Activated B cell treated with CpG ODN at 0.5 μM for 24 hours (primary cell): ENCODE data around the gene MYO10. TPM values are rescaled to one million over a fixed set of nuclear protein-coding genes. Genes with fewer than 3 reads are reported as not detected.

Experiments used
- ATAC-seq: fragments of 200-7000 bp; cut with Tn5 transposase; one replicate; pipeline ENCODE4 v1.10.0; 2021; ENCODE audit warnings: low read depth, mild to moderate bottlenecking, moderate library complexity
- CTCF ChIA-PET: fragments of 350-600 bp; sonication (Branson Sonifier 250); formaldehyde crosslinking; loops from one replicate; lab custom pipeline; 2021; ENCODE audit warnings: antibody characterized with exemption; lab: Charles Lee
- POLR2A ChIA-PET: fragments of 350-600 bp; sonication (Branson Sonifier 250); formaldehyde crosslinking; loops from one replicate; lab custom pipeline; 2021; ENCODE audit warnings: antibody characterized with exemption; lab: Charles Lee
- DNase-seq: peaks from one replicate; pipeline ENCODE4 v3.0.0; 2022
- H3K27ac Mint-ChIP-seq: one replicate; pipeline ENCODE4 v1.8.0; 2020; ENCODE audit warnings: mixed read lengths
- H3K27me3 Mint-ChIP-seq: one replicate; pipeline ENCODE4 v1.8.0; 2021; ENCODE audit warnings: mixed read lengths
- H3K36me3 Mint-ChIP-seq: one replicate; pipeline ENCODE4 v1.8.0; 2021; ENCODE audit warnings: low read depth, mixed read lengths
- H3K4me1 Mint-ChIP-seq: one replicate; pipeline ENCODE4 v1.8.0; 2021; ENCODE audit warnings: mixed read lengths
- H3K4me3 Mint-ChIP-seq: one replicate; pipeline ENCODE4 v1.8.0; 2020; ENCODE audit warnings: mild to moderate bottlenecking, mixed read lengths
- H3K9me3 Mint-ChIP-seq: one replicate; pipeline ENCODE4 v1.8.0; 2020; ENCODE audit warnings: mixed read lengths
- intact Hi-C: fragments of 100-400 bp; cut with micrococcal nuclease; formaldehyde crosslinking; loops from one replicate; pipeline ENCODE4 v1.15.1; 2024
- total RNA-seq: library from RNA; stranded (reverse); gene quantifications from 2 replicates; pipeline ENCODE4 v1.2.3, GENCODE V29; 2022
- TF ChIP-seq, protein P1 (sequence below): fragments of 200-600 bp; IDR thresholded peaks from one replicate; pipeline ENCODE4 v1.8.0; 2022; ENCODE audit warnings: antibody characterized with exemption, mild to moderate bottlenecking

Gene MYO10
- total RNA-seq, 1 donor from 2014 or later: 0.13 TPM

DNA sequence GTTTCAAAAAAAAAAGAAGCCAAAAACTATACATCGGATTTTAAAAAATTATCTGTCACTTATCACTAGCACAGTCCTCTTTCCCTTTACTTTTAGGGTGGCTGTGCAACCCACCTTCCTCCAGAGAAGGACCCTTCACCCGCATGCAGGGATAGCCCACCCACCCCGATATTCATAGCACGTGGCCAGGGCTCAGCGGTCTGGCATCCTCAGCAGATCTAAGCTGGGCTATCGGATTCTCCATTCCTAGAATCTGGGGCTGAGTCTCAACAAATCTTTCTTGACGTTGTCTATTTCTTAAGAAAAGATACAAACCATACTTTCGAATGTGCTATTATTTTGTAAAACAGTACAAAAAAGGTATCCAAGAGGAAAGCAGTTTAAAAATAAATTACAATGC, 70.9 kb downstream of the MYO10 start:
- Mint-ChIP-seq H3K36me3 (no peaks in the 10 kb centered on the region), H3K4me1 (no peaks in the 10 kb centered on the region), H3K27ac (no peak overlapping the region), H3K27me3 (no peaks in the 10 kb centered on the region), H3K9me3 (peaks cover 2% of the 10 kb centered on the region), H3K4me3 (no peak overlapping the region)
- TF ChIP-seq, protein P1, sequence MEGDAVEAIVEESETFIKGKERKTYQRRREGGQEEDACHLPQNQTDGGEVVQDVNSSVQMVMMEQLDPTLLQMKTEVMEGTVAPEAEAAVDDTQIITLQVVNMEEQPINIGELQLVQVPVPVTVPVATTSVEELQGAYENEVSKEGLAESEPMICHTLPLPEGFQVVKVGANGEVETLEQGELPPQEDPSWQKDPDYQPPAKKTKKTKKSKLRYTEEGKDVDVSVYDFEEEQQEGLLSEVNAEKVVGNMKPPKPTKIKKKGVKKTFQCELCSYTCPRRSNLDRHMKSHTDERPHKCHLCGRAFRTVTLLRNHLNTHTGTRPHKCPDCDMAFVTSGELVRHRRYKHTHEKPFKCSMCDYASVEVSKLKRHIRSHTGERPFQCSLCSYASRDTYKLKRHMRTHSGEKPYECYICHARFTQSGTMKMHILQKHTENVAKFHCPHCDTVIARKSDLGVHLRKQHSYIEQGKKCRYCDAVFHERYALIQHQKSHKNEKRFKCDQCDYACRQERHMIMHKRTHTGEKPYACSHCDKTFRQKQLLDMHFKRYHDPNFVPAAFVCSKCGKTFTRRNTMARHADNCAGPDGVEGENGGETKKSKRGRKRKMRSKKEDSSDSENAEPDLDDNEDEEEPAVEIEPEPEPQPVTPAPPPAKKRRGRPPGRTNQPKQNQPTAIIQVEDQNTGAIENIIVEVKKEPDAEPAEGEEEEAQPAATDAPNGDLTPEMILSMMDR: no peak
- intact Hi-C loops: no loop called here
- ChIA-PET POLR2A (no interaction called here), CTCF (no interaction called here)
- no peak for ATAC-seq
- DNase-seq: no peak

DNA sequence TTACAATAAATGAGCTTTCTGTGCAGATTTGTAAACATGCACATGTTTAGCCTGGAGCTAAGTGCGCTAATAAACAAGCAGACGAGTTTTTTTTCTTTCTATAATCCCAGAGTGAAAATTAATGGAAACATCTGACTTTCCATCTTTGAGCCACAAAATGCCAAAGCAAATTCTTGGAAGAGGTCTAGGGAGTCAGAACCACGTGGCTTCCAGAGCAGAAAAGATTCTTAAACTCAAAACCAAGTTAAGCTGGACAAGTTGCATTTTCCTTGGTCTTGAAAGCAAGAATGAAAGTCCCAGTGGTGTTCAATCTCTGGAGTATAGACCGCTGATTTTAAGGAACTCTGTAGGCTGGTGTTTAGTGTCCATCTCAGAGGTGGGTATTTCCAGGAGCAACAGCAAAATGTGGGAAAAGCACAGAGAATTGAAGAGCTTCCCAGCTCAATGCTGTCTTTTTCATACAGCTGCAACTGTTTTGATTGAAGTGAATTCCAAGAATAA, 71.4 kb downstream of the MYO10 start:
- Mint-ChIP-seq H3K27ac (no peak overlapping the region), H3K4me3 (no peak overlapping the region), H3K4me1 (no peaks in the 10 kb centered on the region), H3K36me3 (no peaks in the 10 kb centered on the region), H3K9me3 (peaks cover 2% of the 10 kb centered on the region), H3K27me3 (no peaks in the 10 kb centered on the region)
- ChIA-PET CTCF (no interaction called here), POLR2A (interaction anchor here (0.6 kb wide), 1 partner anchor 48 kb away, joined by 7 read pairs; no protein-coding TSS in a partner anchor)
- ATAC-seq: no peak
- intact Hi-C loops: no loop called here
- TF ChIP-seq, protein P1: no peak
- no peak for DNase-seq

DNA sequence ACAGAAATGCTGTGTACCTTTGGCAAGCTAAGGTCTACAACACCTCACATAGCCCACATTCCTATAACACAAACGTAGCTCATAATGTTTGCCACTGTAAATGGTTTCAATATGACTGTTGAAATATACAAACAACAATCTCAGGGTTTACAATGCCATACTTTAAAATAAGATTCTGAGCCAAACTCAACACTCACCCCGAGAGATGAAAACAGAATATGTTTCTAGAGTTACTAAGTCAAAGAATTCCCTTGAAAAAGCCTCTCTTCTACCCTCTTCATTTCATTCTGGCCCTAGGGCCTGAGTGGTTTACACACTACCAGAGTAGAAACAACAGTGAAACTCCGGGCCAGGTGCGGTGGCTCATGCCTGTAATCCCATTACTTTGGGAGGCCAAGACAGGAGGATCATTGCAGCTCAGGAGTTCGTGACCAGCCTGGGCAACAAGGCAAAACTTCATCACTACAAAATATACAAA, 72.6 kb downstream of the MYO10 start:
- no peak for ATAC-seq
- no peak for DNase-seq
- intact Hi-C loops: no loop called here
- H3K36me3 Mint-ChIP-seq: no peaks in the 10 kb centered on the region
- H3K4me1 Mint-ChIP-seq: no peaks in the 10 kb centered on the region
- ChIA-PET CTCF (no interaction called here), POLR2A (no interaction called here)
- TF ChIP-seq, protein P1: no peak
- H3K27me3 Mint-ChIP-seq: no peaks in the 10 kb centered on the region
- H3K27ac Mint-ChIP-seq: no peak overlapping the region
- H3K9me3 Mint-ChIP-seq: peaks cover 4% of the 10 kb centered on the region
- H3K4me3 Mint-ChIP-seq: no peak overlapping the region

DNA sequence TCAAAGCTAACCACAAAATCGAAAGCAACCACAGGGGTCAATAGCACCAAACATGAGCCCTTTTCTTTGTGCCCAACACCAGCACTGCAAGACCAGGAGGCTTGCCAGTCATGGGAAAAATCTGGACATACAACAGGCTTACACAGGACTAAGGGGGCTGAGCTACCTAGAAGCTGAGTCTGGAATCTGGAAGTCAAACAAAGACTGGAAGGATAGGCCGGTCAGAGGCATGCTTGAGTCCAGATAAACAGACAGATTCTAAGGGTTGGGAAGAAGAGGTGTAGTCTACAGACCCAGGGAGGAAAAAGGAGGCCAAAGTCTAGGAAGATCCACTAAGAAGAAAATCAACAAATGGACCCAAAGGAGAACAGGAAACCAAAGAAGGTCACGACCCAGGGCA, 73.3 kb downstream of the MYO10 start:
- peaks cover 4% of the 10 kb centered on the region for H3K9me3 Mint-ChIP-seq
- no peaks in the 10 kb centered on the region for H3K27me3 Mint-ChIP-seq
- intact Hi-C loops: no loop called here
- TF ChIP-seq, protein P1: no peak
- no peaks in the 10 kb centered on the region for H3K4me1 Mint-ChIP-seq
- ATAC-seq (no peak), DNase-seq (no peak)
- H3K36me3 Mint-ChIP-seq: no peaks in the 10 kb centered on the region
- no peak overlapping the region for H3K27ac Mint-ChIP-seq
- H3K4me3 Mint-ChIP-seq: no peak overlapping the region
- ChIA-PET CTCF (no interaction called here), POLR2A (no interaction called here)

DNA sequence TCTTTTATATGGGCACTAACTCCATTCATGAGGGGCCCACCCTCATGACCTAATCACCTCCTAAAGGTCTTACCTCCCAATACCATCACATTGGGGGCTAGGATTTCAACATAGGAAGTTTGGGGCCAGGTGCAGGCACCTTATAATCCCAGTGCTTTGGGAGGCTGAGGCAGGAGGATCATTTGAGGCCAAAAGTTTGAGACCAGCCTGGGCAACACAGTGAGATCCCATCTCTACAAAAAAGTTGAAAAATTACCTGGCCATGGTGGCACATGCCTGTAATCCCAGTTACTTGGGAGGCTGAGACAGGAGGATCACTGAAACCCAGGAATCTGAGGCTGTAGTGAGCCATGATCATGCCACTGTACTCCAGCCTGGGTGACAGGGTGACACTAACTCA, 76.7 kb downstream of the MYO10 start:
- Mint-ChIP-seq H3K9me3 (peaks cover 3% of the 10 kb centered on the region), H3K4me3 (no peak overlapping the region), H3K27ac (no peak overlapping the region), H3K4me1 (no peaks in the 10 kb centered on the region), H3K27me3 (no peaks in the 10 kb centered on the region), H3K36me3 (no peaks in the 10 kb centered on the region)
- POLR2A ChIA-PET: no interaction called here
- CTCF ChIA-PET: no interaction called here
- DNase-seq (no peak), ATAC-seq (no peak)
- intact Hi-C loops: no loop called here
- TF ChIP-seq, protein P1: no peak
